T-cell (primary cell): Measurements from ENCODE around the gene MKNK1. TPM values are rescaled to one million over a fixed set of nuclear protein-coding genes. Genes with fewer than 3 reads are reported as not detected.
A peak's percentile ranks its signal among the peaks of the same experiment; 100 is the strongest.

Source experiments
- ATAC-seq, 4 experiments: fragments of 200-7000 bp in 3 of 4; fragments of 150-1000 bp in 1 of 4; cut with Tn5 transposase; replicated peaks in 1 of 4; 1 replicate in 3 of 4; 2 replicates in 1 of 4; pipeline ENCODE4 v1.10.0; 2021; ENCODE audit warnings: moderate library complexity in 3 of 4, mild to moderate bottlenecking in 2 of 4, moderate number of reproducible peaks in 1 of 4
- CTCF ChIA-PET, 2 donors: fragments of 300-600 bp; sonication (Branson Sonifier 250); formaldehyde crosslinking; loops; one replicate each; lab custom pipeline; 2022; ENCODE audit warnings: antibody characterized with exemption in 2 of 2; lab: Charles Lee
- POLR2A ChIA-PET, 2 donors: fragments of 300-600 bp; sonication (Branson Sonifier 250); formaldehyde crosslinking; loops; one replicate each; lab custom pipeline; 2022; ENCODE audit warnings: antibody characterized with exemption in 2 of 2; lab: Charles Lee
- DNase-seq, 35 experiments: peaks; one replicate each; pipeline versions ENCODE4 v3.0.0 to v3.0.0-alpha.2; 2013 to 2023
- H3K27ac ChIP-seq: one replicate; pipeline ENCODE4 v1.5.1; 2013; ENCODE audit warnings: low read length
- H3K27me3 ChIP-seq, 2 experiments: replicated peaks in 1 of 2; 1 replicate in 1 of 2; 2 replicates in 1 of 2; pipeline versions ENCODE4 v1.6.1 to v1.7.0; 2013; ENCODE audit warnings: low read length in 1 of 2, mixed read lengths in 1 of 2; ENCODE audit not compliant: control insufficient read depth in 2 of 2, insufficient read depth in 2 of 2; ENCODE audit errors: extremely low read depth in 1 of 2
- H3K36me3 ChIP-seq, 2 donors: 1 replicate in 1 of 2; 2 replicates in 1 of 2; pipeline versions ENCODE4 v1.6.1 to v1.7.0; 2013; ENCODE audit warnings: low read length in 1 of 2; ENCODE audit not compliant: control insufficient read depth in 2 of 2, insufficient read depth in 1 of 2; ENCODE audit errors: extremely low read depth in 1 of 2
- H3K4me1 ChIP-seq, 2 experiments: 1 replicate in 1 of 2; 2 replicates in 1 of 2; pipeline versions ENCODE4 v1.6.1 to v1.7.0; 2013; ENCODE audit warnings: low read length in 2 of 2, mixed read lengths in 1 of 2; ENCODE audit not compliant: insufficient read depth in 2 of 2, control insufficient read depth in 1 of 2; ENCODE audit errors: extremely low read depth in 1 of 2
- H3K4me3 ChIP-seq, 2 donors: 1 replicate in 1 of 2; 2 replicates in 1 of 2; pipeline versions ENCODE4 v1.5.1 to v1.7.0; 2013; ENCODE audit warnings: mild to moderate bottlenecking in 2 of 2, low read length in 1 of 2, moderate library complexity in 1 of 2; ENCODE audit not compliant: control insufficient read depth in 1 of 2; ENCODE audit errors: extremely low read depth in 1 of 2
- H3K9me3 ChIP-seq: 2 replicates; pipeline ENCODE4 v1.7.0; 2013
- H3K27ac Mint-ChIP-seq, 2 donors: one replicate each; pipeline ENCODE4 v1.8.0; 2020 to 2021; ENCODE audit warnings: mild to moderate bottlenecking in 2 of 2, mixed read lengths in 2 of 2
- H3K27me3 Mint-ChIP-seq, 2 donors: one replicate each; pipeline ENCODE4 v1.8.0; 2021 to 2022; ENCODE audit warnings: mixed read lengths in 2 of 2
- H3K36me3 Mint-ChIP-seq: one replicate; pipeline ENCODE4 v1.8.0; 2021; ENCODE audit warnings: mixed read lengths
- H3K4me1 Mint-ChIP-seq, 3 donors: one replicate each; pipeline ENCODE4 v1.8.0; 2020 to 2022; ENCODE audit warnings: mixed read lengths in 3 of 3, mild to moderate bottlenecking in 1 of 3
- H3K4me3 Mint-ChIP-seq, 3 donors: one replicate each; pipeline ENCODE4 v1.8.0; 2020 to 2022; ENCODE audit warnings: mild to moderate bottlenecking in 3 of 3, mixed read lengths in 3 of 3, moderate library complexity in 3 of 3
- H3K9me3 Mint-ChIP-seq, 3 donors: one replicate each; pipeline ENCODE4 v1.8.0; 2020 to 2022; ENCODE audit warnings: mixed read lengths in 3 of 3
- WGBS: methylation state at CpG from one replicate; pipeline ENCODE4 v1.1.5; 2013; ENCODE audit warnings: missing lambda C conversion rate; ENCODE audit not compliant: insufficient coverage; 5-methylcytosine and 5-hydroxymethylcytosine counted together
- total RNA-seq, 35 experiments: library from RNA in 6 of 35; stranded (reverse) in 6 of 35; fragments of 120-200 nt in 1 of 35; gene quantifications; one replicate each; pipeline versions ENCODE4 v1.2.1 to v1.2.4 and lab custom pipeline; 2013 to 2026

The MKNK1 gene
- total RNA-seq, 5 donors from 2014 or later (not counting 1 experiment from before 2014, with no cell fraction given): 41.4 to 54.5 (median 52.7) TPM

- ChIA-PET CTCF (no interaction called here), POLR2A (interaction anchor here in 1 of 2 donors (0.7 kb wide), 1 partner anchor 33 kb away, joined by 4 read pairs; the partner anchor contains the start of gene MOB3C)
- Histone ChIP-seq H3K4me1 (peaks cover 0 to 11% of the 10 kb centered on the region in 2 experiments), H3K27ac (no peak overlapping the region), H3K4me3 (no peak overlapping the region), H3K36me3 (peaks cover 5 to 66% of the 10 kb centered on the region in 2 donors), H3K27me3 (no peaks in the 10 kb centered on the region), H3K9me3 (no peaks in the 10 kb centered on the region)
- ATAC-seq (no peak), DNase-seq (no peak)
- no peak overlapping the region for H3K4me3 Mint-ChIP-seq
- H3K27ac Mint-ChIP-seq: peak overlapping the region; percentile 46 to 90
- H3K36me3 Mint-ChIP-seq: peaks cover 50% of the 10 kb centered on the region
- no peaks in the 10 kb centered on the region for H3K9me3 Mint-ChIP-seq
- no CpG with 5 or more reads among the region's 7 CpGs for WGBS
- H3K27me3 Mint-ChIP-seq: no peaks in the 10 kb centered on the region
- H3K4me1 Mint-ChIP-seq: peaks cover 21 to 31% (median 28%) of the 10 kb centered on the region in 3 donors
These were observed 21.1 kb downstream of the MKNK1 start for GRCh38 chr1:46582972-46583371.

DNA sequence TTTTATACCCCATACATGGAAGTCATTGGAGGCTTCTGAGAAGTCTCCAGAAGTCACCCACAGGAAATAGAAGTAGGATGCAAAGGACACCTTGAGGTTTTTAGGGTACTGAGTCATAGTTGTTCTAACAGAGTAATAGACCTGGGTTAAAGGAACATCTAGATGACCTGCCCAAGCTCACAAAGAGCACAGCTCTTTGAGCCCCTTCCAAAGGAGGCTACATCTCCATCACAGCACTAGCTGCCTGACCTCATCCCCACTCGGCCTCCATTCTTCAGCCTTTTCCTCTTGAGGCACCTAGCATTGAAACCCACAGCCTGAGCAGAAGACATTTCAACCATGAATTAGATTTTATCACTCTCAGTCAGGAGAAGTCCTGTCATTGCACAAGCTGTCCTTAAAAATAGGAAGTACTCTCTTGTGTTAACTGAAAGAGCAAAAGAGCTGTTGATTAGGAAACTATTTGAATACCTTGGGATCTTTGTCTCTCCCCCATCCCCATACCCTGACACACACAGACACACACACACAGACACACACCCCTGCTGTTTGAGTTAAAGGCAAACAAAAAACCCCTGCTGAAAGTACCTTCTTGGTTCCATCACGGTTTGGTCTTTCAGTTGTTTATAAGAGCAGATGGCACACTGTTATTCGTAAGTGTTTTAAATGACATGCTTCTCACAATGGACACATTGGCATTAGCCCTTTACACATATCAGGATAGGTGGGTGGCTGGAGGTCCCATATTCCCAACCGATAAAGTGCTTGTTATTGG, 22.2 kb downstream of the MKNK1 start:
- peaks cover 0 to 11% of the 10 kb centered on the region in 2 experiments for H3K4me1 ChIP-seq
- H3K4me1 Mint-ChIP-seq: peaks cover 21 to 31% (median 28%) of the 10 kb centered on the region in 3 donors
- no peaks in the 10 kb centered on the region for H3K27me3 ChIP-seq
- DNase-seq (no peak), ATAC-seq (peak in 3 of 4 experiments; percentile 80 to 96 (median 93))
- peaks cover 55% of the 10 kb centered on the region for H3K36me3 Mint-ChIP-seq
- H3K27ac ChIP-seq: peak overlapping the region; percentile 17
- H3K4me3 Mint-ChIP-seq: peak overlapping the region in 2 of 3 donors; percentile 35 to 58
- CTCF ChIA-PET: no interaction called here
- peaks cover 8 to 70% of the 10 kb centered on the region in 2 donors for H3K36me3 ChIP-seq
- WGBS: 40% methylated on average over 1 of the region's 4 CpGs
- no peaks in the 10 kb centered on the region for H3K9me3 Mint-ChIP-seq
- H3K4me3 ChIP-seq: no peak overlapping the region
- no peaks in the 10 kb centered on the region for H3K9me3 ChIP-seq
- POLR2A ChIA-PET: interaction anchor here in 1 of 2 donors (0.6 kb wide), 1 partner anchor 49 kb away, joined by 3 read pairs; no protein-coding TSS in a partner anchor
- H3K27ac Mint-ChIP-seq: peak overlapping the region; percentile 90 to 95
- H3K27me3 Mint-ChIP-seq: no peaks in the 10 kb centered on the region

GRCh38 chr1:46580140-46580903, 23.7 kb downstream of the MKNK1 start:
- ATAC-seq (no peak), DNase-seq (no peak)
- Mint-ChIP-seq H3K27me3 (no peaks in the 10 kb centered on the region), H3K27ac (peak overlapping the region in 1 of 2 donors; percentile 39), H3K9me3 (no peaks in the 10 kb centered on the region), H3K4me1 (peaks cover 21 to 31% (median 28%) of the 10 kb centered on the region in 3 donors), H3K36me3 (peaks cover 55% of the 10 kb centered on the region), H3K4me3 (no peak overlapping the region)
- H3K27me3 ChIP-seq: no peaks in the 10 kb centered on the region
- CTCF ChIA-PET: interaction anchor here in 1 of 2 donors (0.6 kb wide), 1 partner anchor 240 kb away, joined by 3 read pairs; no protein-coding TSS in a partner anchor
- 33% methylated on average over 1 of the region's 6 CpGs for WGBS
- H3K9me3 ChIP-seq: no peaks in the 10 kb centered on the region
- H3K36me3 ChIP-seq: peaks cover 14 to 74% of the 10 kb centered on the region in 2 donors
- no peak overlapping the region for H3K27ac ChIP-seq
- no peak overlapping the region for H3K4me3 ChIP-seq
- POLR2A ChIA-PET: no interaction called here
- peaks cover 0 to 11% of the 10 kb centered on the region in 2 experiments for H3K4me1 ChIP-seq

- ATAC-seq: no peak
- no peak overlapping the region for H3K4me3 ChIP-seq
- WGBS: 100% methylated on average over 1 of the region's 4 CpGs
- Mint-ChIP-seq H3K36me3 (peaks cover 62% of the 10 kb centered on the region), H3K4me1 (peaks cover 21 to 25% (median 22%) of the 10 kb centered on the region in 3 donors), H3K4me3 (no peak overlapping the region), H3K9me3 (no peaks in the 10 kb centered on the region), H3K27ac (peak overlapping the region in 1 of 2 donors; percentile 34), H3K27me3 (no peaks in the 10 kb centered on the region)
- H3K9me3 ChIP-seq: no peaks in the 10 kb centered on the region
- no peak for DNase-seq
- H3K4me1 ChIP-seq: peaks cover 0 to 8% of the 10 kb centered on the region in 2 experiments
- H3K36me3 ChIP-seq: peaks cover 17 to 64% of the 10 kb centered on the region in 2 donors
- H3K27ac ChIP-seq: no peak overlapping the region
- ChIA-PET CTCF (interaction anchor here in 1 of 2 donors (0.7 kb wide), 1 partner anchor 45 kb away, joined by 3 read pairs; no protein-coding TSS in a partner anchor), POLR2A (no interaction called here)
- no peaks in the 10 kb centered on the region for H3K27me3 ChIP-seq
These were observed 26.4 kb downstream of the MKNK1 start for GRCh38 chr1:46577671-46578070.

DNA sequence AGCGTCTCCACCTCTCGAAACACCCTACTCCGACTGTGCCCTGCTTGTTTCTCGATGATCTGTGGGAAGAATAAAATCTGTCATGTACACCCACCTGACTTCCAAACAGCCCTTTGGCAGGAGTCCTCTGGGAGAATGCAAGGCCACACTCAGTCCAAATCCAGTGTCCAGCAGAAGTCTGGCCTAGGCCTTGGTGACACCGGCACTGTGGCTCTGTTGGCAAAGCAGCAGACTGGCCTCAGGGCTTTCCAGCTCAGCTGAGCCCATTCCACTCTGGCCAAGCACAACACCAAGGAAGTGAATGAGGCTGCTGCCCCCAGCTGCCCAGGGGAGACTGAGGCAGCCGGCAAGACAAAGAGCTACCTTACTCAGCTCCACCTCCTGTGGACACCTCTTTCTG, 27.5 kb downstream of the MKNK1 start:
- no peaks in the 10 kb centered on the region for H3K9me3 ChIP-seq
- H3K27me3 Mint-ChIP-seq: no peaks in the 10 kb centered on the region
- H3K4me1 ChIP-seq: peaks cover 0 to 5% of the 10 kb centered on the region in 2 experiments
- H3K27me3 ChIP-seq: no peaks in the 10 kb centered on the region
- no peak overlapping the region for H3K27ac ChIP-seq
- 100% methylated on average over 5 of the region's 6 CpGs for WGBS
- H3K36me3 Mint-ChIP-seq: peaks cover 56% of the 10 kb centered on the region
- H3K4me3 ChIP-seq: no peak overlapping the region
- H3K4me3 Mint-ChIP-seq: no peak overlapping the region
- peaks cover 10 to 14% (median 11%) of the 10 kb centered on the region in 3 donors for H3K4me1 Mint-ChIP-seq
- DNase-seq (no peak), ATAC-seq (no peak)
- CTCF ChIA-PET: no interaction called here
- POLR2A ChIA-PET: no interaction called here
- peaks cover 17 to 58% of the 10 kb centered on the region in 2 donors for H3K36me3 ChIP-seq
- no peaks in the 10 kb centered on the region for H3K9me3 Mint-ChIP-seq
- H3K27ac Mint-ChIP-seq: no peak overlapping the region

DNA sequence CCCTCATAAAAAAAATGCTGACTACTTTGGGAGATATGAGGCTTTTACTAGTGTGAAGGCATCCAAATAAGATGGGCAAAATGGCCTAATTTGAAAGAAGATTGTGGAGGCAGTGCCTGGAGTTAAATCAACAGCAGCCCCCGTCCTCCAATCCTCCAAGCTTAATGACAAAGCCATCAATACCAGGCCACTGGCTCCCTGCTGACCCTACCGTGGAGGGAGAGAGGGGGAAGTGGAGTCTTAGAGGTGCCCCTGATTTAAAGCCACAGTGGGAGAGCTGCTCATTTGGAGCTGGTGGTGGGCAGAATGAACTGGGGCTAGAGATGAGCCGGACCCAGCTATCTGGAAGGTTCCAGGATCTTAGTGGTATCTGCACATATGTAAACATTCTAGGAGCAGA, 28.3 kb downstream of the MKNK1 start:
- Histone ChIP-seq H3K27me3 (no peaks in the 10 kb centered on the region), H3K4me3 (no peak overlapping the region), H3K4me1 (no peaks in the 10 kb centered on the region), H3K9me3 (no peaks in the 10 kb centered on the region), H3K36me3 (peaks cover 17 to 57% of the 10 kb centered on the region in 2 donors), H3K27ac (no peak overlapping the region)
- Mint-ChIP-seq H3K27me3 (no peaks in the 10 kb centered on the region), H3K4me3 (no peak overlapping the region), H3K27ac (no peak overlapping the region), H3K4me1 (peaks cover 4 to 8% (median 5%) of the 10 kb centered on the region in 3 donors), H3K36me3 (peaks cover 56% of the 10 kb centered on the region), H3K9me3 (no peaks in the 10 kb centered on the region)
- WGBS: 80% methylated on average over 1 of the region's 3 CpGs
- POLR2A ChIA-PET: interaction anchor here in 1 of 2 donors (0.5 kb wide), 1 partner anchor 52 kb away, joined by 6 read pairs; no protein-coding TSS in a partner anchor
- DNase-seq (no peak), ATAC-seq (no peak)
- CTCF ChIA-PET: no interaction called here
